Transverse colon (tissue), 3 donors: ENCODE results near the gene CORO2B.

Experiments
- EP300 ChIP-seq: sonication (generic); formaldehyde crosslinking; IDR thresholded peaks from one replicate; pipeline ENCODE4 v1.6.1; 2017; ENCODE audit warnings: antibody characterized with exemption, low read depth
- POLR2AphosphoS5 ChIP-seq, 3 donors: sonication (generic); formaldehyde crosslinking; IDR thresholded peaks; one replicate each; pipeline ENCODE4 v1.6.1; 2016; ENCODE audit warnings: antibody characterized with exemption in 3 of 3

DNA sequence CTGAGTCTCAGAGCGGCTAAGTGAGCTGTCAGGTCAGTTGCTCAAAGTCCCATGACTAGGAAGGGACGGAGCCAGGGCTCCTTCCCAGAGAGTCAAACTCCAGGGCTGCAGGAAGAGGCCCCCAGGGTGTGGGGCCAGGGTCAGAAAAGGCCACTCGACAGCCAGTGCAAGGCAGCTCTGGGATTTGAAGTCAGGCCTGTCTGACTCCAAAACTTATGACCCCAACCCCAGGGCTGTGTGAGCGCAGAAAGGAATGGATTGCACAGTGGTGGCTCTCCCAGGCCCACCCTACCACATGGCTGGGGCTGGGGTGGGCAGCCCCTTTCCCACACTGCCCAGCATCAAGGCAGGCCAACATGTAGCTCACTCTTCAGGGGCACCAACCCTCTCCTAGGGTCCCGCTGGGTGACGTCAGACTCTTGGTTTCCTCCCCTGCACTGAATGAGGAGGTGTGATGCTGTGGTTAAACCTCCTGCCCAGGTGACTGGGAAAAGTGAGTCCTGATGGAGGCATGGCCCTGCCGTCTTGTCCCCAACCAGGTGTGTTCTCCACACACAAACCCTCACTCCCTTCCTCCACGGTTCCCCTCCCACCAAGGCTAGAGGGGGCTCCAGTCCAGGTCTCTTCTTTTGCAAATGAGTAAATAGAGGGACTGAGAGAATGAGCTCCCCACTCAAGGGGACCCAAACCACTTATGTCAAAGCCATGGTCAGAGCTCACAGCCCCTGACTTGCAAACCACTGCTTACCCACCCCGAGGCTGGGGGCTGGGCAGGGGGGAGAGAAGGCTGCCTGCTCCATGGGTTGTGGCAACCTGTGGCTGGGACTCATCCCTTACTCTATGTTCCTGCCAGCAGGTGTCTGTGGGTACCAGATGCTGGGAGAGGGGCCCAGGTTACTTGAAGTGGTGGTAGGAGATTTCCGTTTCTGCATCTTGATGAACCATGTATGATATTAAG, 23.8 kb upstream of the CORO2B start:
- TF ChIP-seq EP300 (no peak), POLR2AphosphoS5 (IDR thresholded peaks at IDR 0.05) (no peak)
